Measurements from ENCODE around the gene CBLB. TPM values are rescaled to one million over a fixed set of nuclear protein-coding genes. Genes with fewer than 3 reads are reported as not detected.

CBLB gene
- total RNA-seq, 1 experiment from 2014 or later: 8.6 TPM

DNA sequence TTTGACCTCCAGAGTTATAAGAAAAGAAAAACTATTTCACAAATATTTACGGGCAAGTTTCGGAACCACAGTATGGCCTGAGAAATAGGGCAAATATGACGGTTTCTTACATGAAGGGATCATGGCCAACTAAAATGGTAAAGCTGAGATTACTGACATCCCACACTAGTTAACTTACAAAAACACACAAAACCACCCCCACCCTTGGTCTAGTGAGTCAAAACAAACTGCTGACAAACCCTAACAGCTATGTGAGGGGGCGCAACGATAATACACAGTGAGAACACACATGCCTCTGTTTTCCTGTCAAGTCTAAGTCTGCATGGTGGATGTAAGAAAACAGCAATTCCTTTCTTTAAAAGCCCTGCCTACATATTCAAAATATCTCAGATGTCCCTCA, 32.3 kb downstream of the CBLB start:
- Histone ChIP-seq H3K9me3 (ENCODE audit: control insufficient read depth, insufficient read depth, low read depth, low read length) (no peaks in the 10 kb centered on the region), H3K4me3 (ENCODE audit: low read depth in 2 of 2, low read length in 2 of 2) (no peak overlapping the region), H3K36me3 (ENCODE audit: control insufficient read depth, insufficient read depth, low read length) (no peaks in the 10 kb centered on the region), H3K27me3 (ENCODE audit: control insufficient read depth, insufficient read depth, low read length) (no peaks in the 10 kb centered on the region), H3K27ac (ENCODE audit: low read length) (no peak overlapping the region), H3K4me1 (ENCODE audit: control insufficient read depth, insufficient read depth, low read length) (no peaks in the 10 kb centered on the region)
- in situ Hi-C loops (cut with HindIII; ENCODE audit: low pct_unique_long_range_greater_than_20kb, low sequenced_read_pairs): no loop called here
- intact Hi-C loops (cut with micrococcal nuclease; ENCODE audit: unreplicated experiment): no loop called here
- ATAC-seq (no peak), DNase-seq (ENCODE audit: low read depth, low spot score) (no peak)
- TF ChIP-seq, protein P1, sequence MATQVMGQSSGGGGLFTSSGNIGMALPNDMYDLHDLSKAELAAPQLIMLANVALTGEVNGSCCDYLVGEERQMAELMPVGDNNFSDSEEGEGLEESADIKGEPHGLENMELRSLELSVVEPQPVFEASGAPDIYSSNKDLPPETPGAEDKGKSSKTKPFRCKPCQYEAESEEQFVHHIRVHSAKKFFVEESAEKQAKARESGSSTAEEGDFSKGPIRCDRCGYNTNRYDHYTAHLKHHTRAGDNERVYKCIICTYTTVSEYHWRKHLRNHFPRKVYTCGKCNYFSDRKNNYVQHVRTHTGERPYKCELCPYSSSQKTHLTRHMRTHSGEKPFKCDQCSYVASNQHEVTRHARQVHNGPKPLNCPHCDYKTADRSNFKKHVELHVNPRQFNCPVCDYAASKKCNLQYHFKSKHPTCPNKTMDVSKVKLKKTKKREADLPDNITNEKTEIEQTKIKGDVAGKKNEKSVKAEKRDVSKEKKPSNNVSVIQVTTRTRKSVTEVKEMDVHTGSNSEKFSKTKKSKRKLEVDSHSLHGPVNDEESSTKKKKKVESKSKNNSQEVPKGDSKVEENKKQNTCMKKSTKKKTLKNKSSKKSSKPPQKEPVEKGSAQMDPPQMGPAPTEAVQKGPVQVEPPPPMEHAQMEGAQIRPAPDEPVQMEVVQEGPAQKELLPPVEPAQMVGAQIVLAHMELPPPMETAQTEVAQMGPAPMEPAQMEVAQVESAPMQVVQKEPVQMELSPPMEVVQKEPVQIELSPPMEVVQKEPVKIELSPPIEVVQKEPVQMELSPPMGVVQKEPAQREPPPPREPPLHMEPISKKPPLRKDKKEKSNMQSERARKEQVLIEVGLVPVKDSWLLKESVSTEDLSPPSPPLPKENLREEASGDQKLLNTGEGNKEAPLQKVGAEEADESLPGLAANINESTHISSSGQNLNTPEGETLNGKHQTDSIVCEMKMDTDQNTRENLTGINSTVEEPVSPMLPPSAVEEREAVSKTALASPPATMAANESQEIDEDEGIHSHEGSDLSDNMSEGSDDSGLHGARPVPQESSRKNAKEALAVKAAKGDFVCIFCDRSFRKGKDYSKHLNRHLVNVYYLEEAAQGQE (IDR thresholded peaks at IDR 0.05; ENCODE audit: insufficient read depth in 1 of 2, low read depth in 2 of 2, low read length in 1 of 2): no peak
- TF ChIP-seq SIN3A (IDR thresholded peaks at IDR 0.05; ENCODE audit: borderline replicate concordance, insufficient read depth, low read depth, low read length) (no peak), POLR2AphosphoS5 (IDR thresholded peaks at IDR 0.05; ENCODE audit: low read depth, low read length) (no peak), TCF7L2 (IDR thresholded peaks at IDR 0.05; ENCODE audit: low read depth, low read length) (no peak)
- TF ChIP-seq, protein P2, sequence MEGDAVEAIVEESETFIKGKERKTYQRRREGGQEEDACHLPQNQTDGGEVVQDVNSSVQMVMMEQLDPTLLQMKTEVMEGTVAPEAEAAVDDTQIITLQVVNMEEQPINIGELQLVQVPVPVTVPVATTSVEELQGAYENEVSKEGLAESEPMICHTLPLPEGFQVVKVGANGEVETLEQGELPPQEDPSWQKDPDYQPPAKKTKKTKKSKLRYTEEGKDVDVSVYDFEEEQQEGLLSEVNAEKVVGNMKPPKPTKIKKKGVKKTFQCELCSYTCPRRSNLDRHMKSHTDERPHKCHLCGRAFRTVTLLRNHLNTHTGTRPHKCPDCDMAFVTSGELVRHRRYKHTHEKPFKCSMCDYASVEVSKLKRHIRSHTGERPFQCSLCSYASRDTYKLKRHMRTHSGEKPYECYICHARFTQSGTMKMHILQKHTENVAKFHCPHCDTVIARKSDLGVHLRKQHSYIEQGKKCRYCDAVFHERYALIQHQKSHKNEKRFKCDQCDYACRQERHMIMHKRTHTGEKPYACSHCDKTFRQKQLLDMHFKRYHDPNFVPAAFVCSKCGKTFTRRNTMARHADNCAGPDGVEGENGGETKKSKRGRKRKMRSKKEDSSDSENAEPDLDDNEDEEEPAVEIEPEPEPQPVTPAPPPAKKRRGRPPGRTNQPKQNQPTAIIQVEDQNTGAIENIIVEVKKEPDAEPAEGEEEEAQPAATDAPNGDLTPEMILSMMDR (IDR thresholded peaks at IDR 0.05): no peak
- CTCF ChIA-PET: no interaction called here
- POLR2A ChIA-PET: no interaction called here
- no TSS peak for BruUV-seq (replicated peaks)

DNA sequence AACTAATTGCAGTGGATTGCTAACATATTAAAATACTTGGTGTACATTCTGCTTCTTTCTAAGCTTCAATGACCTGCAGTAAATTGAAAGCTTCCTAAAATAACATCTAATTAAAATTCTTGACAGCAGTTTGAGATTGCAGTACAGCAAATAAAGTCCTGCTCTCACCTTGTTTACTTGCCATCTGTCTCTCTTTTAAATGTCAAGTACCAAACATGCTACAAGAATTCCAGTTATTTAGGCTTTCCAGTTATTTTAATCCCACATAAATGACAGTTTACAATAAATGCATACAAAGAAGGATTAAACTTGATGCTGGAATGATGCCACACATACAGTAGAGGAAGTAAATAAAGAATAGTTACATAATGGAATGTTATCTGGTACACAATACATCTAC, 33.2 kb downstream of the CBLB start:
- POLR2A ChIA-PET: no interaction called here
- H3K27ac ChIP-seq (ENCODE audit: low read length): no peak overlapping the region
- CTCF ChIA-PET: no interaction called here
- BruUV-seq (replicated peaks): no TSS peak
- DNase-seq (ENCODE audit: low read depth, low spot score): no peak
- H3K4me3 ChIP-seq (ENCODE audit: low read depth in 2 of 2, low read length in 2 of 2): no peak overlapping the region
- intact Hi-C loops (cut with micrococcal nuclease; ENCODE audit: unreplicated experiment) (no loop called here), in situ Hi-C loops (cut with HindIII; ENCODE audit: low pct_unique_long_range_greater_than_20kb, low sequenced_read_pairs) (no loop called here)
- ATAC-seq: no peak
- no peaks in the 10 kb centered on the region for H3K36me3 ChIP-seq (ENCODE audit: control insufficient read depth, insufficient read depth, low read length)
- H3K27me3 ChIP-seq (ENCODE audit: control insufficient read depth, insufficient read depth, low read length): no peaks in the 10 kb centered on the region
- no peaks in the 10 kb centered on the region for H3K4me1 ChIP-seq (ENCODE audit: control insufficient read depth, insufficient read depth, low read length)
- TF ChIP-seq POLR2AphosphoS5 (IDR thresholded peaks at IDR 0.05; ENCODE audit: low read depth, low read length) (no peak), SIN3A (IDR thresholded peaks at IDR 0.05; ENCODE audit: borderline replicate concordance, insufficient read depth, low read depth, low read length) (no peak), TCF7L2 (IDR thresholded peaks at IDR 0.05; ENCODE audit: low read depth, low read length) (no peak)
- TF ChIP-seq, protein P1 (IDR thresholded peaks at IDR 0.05; ENCODE audit: insufficient read depth in 1 of 2, low read depth in 2 of 2, low read length in 1 of 2): no peak
- TF ChIP-seq, protein P2 (IDR thresholded peaks at IDR 0.05): no peak
- H3K9me3 ChIP-seq (ENCODE audit: control insufficient read depth, insufficient read depth, low read depth, low read length): no peaks in the 10 kb centered on the region
